Measurements from ENCODE around the gene L1CAM.

DNA sequence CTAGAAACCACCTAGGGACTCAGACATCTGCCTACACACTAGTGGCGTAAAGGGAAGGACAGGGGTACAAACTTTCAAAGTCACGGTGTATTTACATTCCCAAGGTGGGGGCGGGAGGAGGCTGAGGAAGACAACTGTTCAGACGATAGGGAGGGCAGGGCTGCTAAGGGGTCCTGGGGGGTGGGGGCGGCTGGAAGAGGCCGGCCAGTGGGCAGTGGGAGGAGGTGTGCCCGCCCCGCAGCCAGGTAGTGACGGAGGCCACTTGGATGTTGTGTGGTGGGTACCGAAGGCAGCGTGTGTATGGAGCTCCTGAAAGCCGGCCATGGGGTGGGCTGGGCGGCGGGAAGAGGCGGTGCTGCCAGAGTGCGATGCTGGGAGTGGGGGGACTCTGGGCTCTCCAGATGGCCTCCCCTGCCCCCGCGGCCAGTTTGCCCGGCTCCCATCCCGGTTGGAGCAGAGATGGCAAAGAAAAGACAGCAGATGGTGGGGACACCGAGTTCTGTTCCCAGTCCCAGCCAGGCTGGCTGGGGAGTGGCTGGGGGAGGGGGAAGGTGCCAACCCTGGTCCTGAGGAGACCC lies 24.2 kb downstream of the L1CAM start:
- TF ChIP-seq CTCF (IDR thresholded peaks at IDR 0.05; ENCODE audit: insufficient read depth, low read length, poor library complexity, severe bottlenecking) (no peak), EZH2phosphoT487 (conservative IDR thresholded peaks at IDR 0.05; ENCODE audit: low read length) (no peak)
